SK-N-SH (cell line): ENCODE measurements around the gene SPSB3.

Experiments
- CTCF ChIP-seq: fragments of 200-600 bp; sonication (generic); IDR thresholded peaks from 2 replicates; pipeline ENCODE4 v1.6.1; 2017; ENCODE audit warnings: antibody characterized with exemption, mild to moderate bottlenecking, moderate library complexity
- EZH2phosphoT487 ChIP-seq: fragments of 200-600 bp; sonication (generic); IDR thresholded peaks from 2 replicates; pipeline ENCODE4 v1.6.1; 2017; ENCODE audit warnings: low read depth, mixed run types, mild to moderate bottlenecking, antibody characterized with exemption, moderate library complexity, borderline replicate concordance
- GABPA ChIP-seq: IDR thresholded peaks from 2 replicates; pipeline ENCODE4 v1.4.0; 2012; ENCODE audit warnings: low read depth, mild to moderate bottlenecking
- POLR2AphosphoS5 ChIP-seq: IDR thresholded peaks from 2 replicates; pipeline ENCODE4 v1.6.1; 2012; ENCODE audit warnings: low read depth, low read length
- RAD21 ChIP-seq: IDR thresholded peaks from 2 replicates; pipeline ENCODE4 v1.6.1; 2012; ENCODE audit warnings: mild to moderate bottlenecking, low read length
- RFX5 ChIP-seq: IDR thresholded peaks from 2 replicates; pipeline ENCODE4 v1.6.1; 2012; ENCODE audit warnings: mild to moderate bottlenecking, improper control_type of control experiment, low read length
- SIN3A ChIP-seq: IDR thresholded peaks from 2 replicates; pipeline ENCODE4 v1.6.1; 2012; ENCODE audit warnings: low read depth, mild to moderate bottlenecking, low read length, moderate library complexity, borderline replicate concordance
- USF1 ChIP-seq: IDR thresholded peaks from 2 replicates; pipeline ENCODE4 v1.4.0; 2012; ENCODE audit warnings: low read depth, borderline replicate concordance
- TF ChIP-seq, protein P1 (sequence below): IDR thresholded peaks from 2 replicates; pipeline ENCODE4 v1.4.0; 2012; ENCODE audit warnings: low read depth

- TF ChIP-seq, protein P1, sequence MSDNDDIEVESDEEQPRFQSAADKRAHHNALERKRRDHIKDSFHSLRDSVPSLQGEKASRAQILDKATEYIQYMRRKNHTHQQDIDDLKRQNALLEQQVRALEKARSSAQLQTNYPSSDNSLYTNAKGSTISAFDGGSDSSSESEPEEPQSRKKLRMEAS, result no peak
- no peak for TF ChIP-seq EZH2phosphoT487
- no peak for TF ChIP-seq GABPA
- no peak for TF ChIP-seq CTCF
- no peak for TF ChIP-seq USF1
- no peak for TF ChIP-seq RAD21
- no peak for TF ChIP-seq RFX5
- TF ChIP-seq POLR2AphosphoS5, result no peak
- no peak for TF ChIP-seq SIN3A
These were observed 40.4 kb upstream of the SPSB3 start for GRCh38 chr16:1822801-1823200.
